Neural cell (in vitro differentiated cells): ENCODE data around the gene MED12. TPM values are rescaled to one million over a fixed set of nuclear protein-coding genes. Genes with fewer than 3 reads are reported as not detected.

Experiments
- H2AFZ ChIP-seq: fragments of 200-600, 300-800 bp; sonication (generic), shearing (Covaris generic); 2 replicates; pipeline ENCODE4 v1.6.0; 2014; ENCODE audit warnings: low read depth, mild to moderate bottlenecking, antibody characterized with exemption, low read length, moderate library complexity
- H3F3A ChIP-seq: fragments of 200-600 bp; shearing (Covaris generic); 2 replicates; pipeline ENCODE4 v1.6.1; 2016; ENCODE audit warnings: mild to moderate bottlenecking, moderate library complexity, mixed read lengths, antibody characterized with exemption, low read length; ENCODE audit not compliant: insufficient read depth, poor library complexity, severe bottlenecking
- H3K27ac ChIP-seq: fragments of 200-600, 300-800 bp; sonication (generic), shearing (Covaris generic); 2 replicates; pipeline ENCODE4 v1.5.1; 2014; ENCODE audit warnings: mild to moderate bottlenecking, low read length, moderate library complexity
- H3K27me3 ChIP-seq: fragments of 300-800, 200-600 bp; sonication (generic), shearing (Covaris generic); 2 replicates; pipeline ENCODE4 v1.6.0; 2014; ENCODE audit warnings: mild to moderate bottlenecking, low read depth, low read length, moderate library complexity; ENCODE audit not compliant: insufficient read depth
- H3K36me3 ChIP-seq: fragments of 300-800, 200-600 bp; sonication (generic), shearing (Covaris generic); 2 replicates; pipeline ENCODE4 v1.5.1; 2014; ENCODE audit warnings: mild to moderate bottlenecking, antibody characterized with exemption, low read length, moderate library complexity; ENCODE audit not compliant: insufficient read depth
- H3K4me2 ChIP-seq: fragments of 300-800, 200-600 bp; sonication (generic), shearing (Covaris generic); 2 replicates; pipeline ENCODE4 v1.6.0; 2014; ENCODE audit warnings: mild to moderate bottlenecking, low read length
- H3K4me3 ChIP-seq: fragments of 300-800, 200-600 bp; sonication (generic), shearing (Covaris generic); 2 replicates; pipeline ENCODE4 v1.5.1; 2014; ENCODE audit warnings: mild to moderate bottlenecking, low read length, moderate library complexity
- H3K79me2 ChIP-seq: fragments of 200-600 bp; shearing (Covaris generic); replicated peaks from 2 replicates; pipeline ENCODE4 v1.6.0; 2014; ENCODE audit warnings: mild to moderate bottlenecking, low read length, moderate library complexity; ENCODE audit not compliant: insufficient read depth
- H3K9ac ChIP-seq: fragments of 300-800, 200-600 bp; sonication (generic), shearing (Covaris generic); 2 replicates; pipeline ENCODE4 v1.6.1; 2016; ENCODE audit warnings: mild to moderate bottlenecking, low read length, mixed read lengths
- H3K9me2 ChIP-seq: fragments of 200-600 bp; shearing (Covaris generic); 2 replicates; pipeline ENCODE4 v1.6.1; 2016; ENCODE audit warnings: mild to moderate bottlenecking, low read length, mixed read lengths; ENCODE audit not compliant: insufficient read depth
- H3K9me3 ChIP-seq: fragments of 200-600, 300-800 bp; sonication (generic), shearing (Covaris generic); 2 replicates; pipeline ENCODE4 v1.6.1; 2016; ENCODE audit warnings: mild to moderate bottlenecking, mixed run types, low read length, moderate library complexity, mixed read lengths
- H4K20me1 ChIP-seq: fragments of 200-600 bp; shearing (Covaris generic); 2 replicates; pipeline ENCODE4 v1.6.1; 2016; ENCODE audit warnings: mild to moderate bottlenecking, mixed run types; ENCODE audit not compliant: insufficient read depth
- EP300 ChIP-seq: fragments of 450-650 bp; conservative IDR thresholded peaks from 2 replicates; pipeline ENCODE4 v1.6.1; 2014; ENCODE audit warnings: antibody characterized with exemption, mild to moderate bottlenecking, moderate library complexity; ENCODE audit not compliant: poor library complexity, severe bottlenecking
- EZH2 ChIP-seq: fragments of 200-600, 300-800 bp; shearing (Covaris generic), sonication (generic); IDR thresholded peaks from 2 replicates; pipeline ENCODE4 v1.6.1; 2014; ENCODE audit warnings: antibody characterized with exemption, low read length, borderline replicate concordance, mild to moderate bottlenecking; ENCODE audit not compliant: insufficient read depth, poor library complexity, severe bottlenecking
- MXI1 ChIP-seq: fragments of 450-650 bp; conservative IDR thresholded peaks from 2 replicates; pipeline ENCODE4 v1.6.1; 2014; ENCODE audit warnings: antibody characterized with exemption, mild to moderate bottlenecking; ENCODE audit not compliant: poor library complexity, severe bottlenecking
- POLR2AphosphoS5 ChIP-seq: IDR thresholded peaks from 2 replicates; pipeline ENCODE4 v1.6.1; 2012
- RAD21 ChIP-seq: fragments of 450-650 bp; conservative IDR thresholded peaks from 2 replicates; pipeline ENCODE4 v1.6.1; 2014; ENCODE audit warnings: antibody characterized with exemption, mild to moderate bottlenecking, moderate library complexity
- SMC3 ChIP-seq: fragments of 450-650 bp; conservative IDR thresholded peaks from 2 replicates; pipeline ENCODE4 v1.6.1; 2014; ENCODE audit warnings: antibody characterized with exemption, mild to moderate bottlenecking, moderate library complexity; ENCODE audit not compliant: poor library complexity
- TAF1 ChIP-seq: IDR thresholded peaks from 2 replicates; pipeline ENCODE4 v1.6.1; 2012; ENCODE audit warnings: low read depth
- polyA plus RNA-seq: library from polyadenylated mRNA; depleted of rRNA; stranded (reverse); fragments of >200 nt; gene quantifications from 2 replicates; pipeline ENCODE4 v1.2.3, GENCODE V29; 2014
- TF ChIP-seq, protein P1 (sequence below): IDR thresholded peaks from 2 replicates; pipeline ENCODE4 v1.6.1; 2012; ENCODE audit warnings: borderline replicate concordance
- TF ChIP-seq, protein P2 (sequence below): fragments of 450-650 bp; IDR thresholded peaks from 2 replicates; pipeline ENCODE4 v1.5.1; 2014; ENCODE audit warnings: antibody characterized with exemption, mild to moderate bottlenecking, moderate library complexity; ENCODE audit not compliant: poor library complexity, severe bottlenecking

MED12 gene
- polyA plus RNA-seq, 1 donor from 2014 or later = 5.6 TPM

DNA sequence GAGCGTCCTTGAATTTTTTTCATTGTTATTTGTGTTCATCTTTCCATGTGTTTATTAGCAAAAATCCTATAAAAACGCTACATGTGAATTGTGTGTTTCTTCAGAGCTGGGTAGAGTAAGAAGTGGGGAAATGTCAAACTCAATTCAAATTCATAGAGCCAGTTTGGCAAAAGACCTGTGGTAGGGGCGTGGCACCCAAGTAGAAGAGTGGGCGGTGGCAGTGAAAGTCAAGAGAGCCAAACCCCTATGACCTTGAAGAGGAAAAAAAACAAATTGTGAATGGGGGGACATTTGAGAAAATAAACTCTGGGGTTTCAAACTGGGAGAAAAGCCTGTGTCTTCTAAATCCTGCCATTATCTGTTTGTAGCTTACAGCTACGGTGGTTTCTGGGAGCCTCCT lies 27.1 kb upstream of the MED12 start:
- Histone ChIP-seq H3K9me2 (no peaks in the 10 kb centered on the region), H2AFZ (no peak overlapping the region), H3K9me3 (no peaks in the 10 kb centered on the region), H3K4me2 (no peak overlapping the region), H3K36me3 (no peaks in the 10 kb centered on the region), H3K79me2 (no peaks in the 10 kb centered on the region), H3K9ac (no peak overlapping the region), H3K4me3 (no peak overlapping the region), H3F3A (no peaks in the 10 kb centered on the region), H4K20me1 (no peaks in the 10 kb centered on the region), H3K27ac (no peak overlapping the region), H3K27me3 (no peaks in the 10 kb centered on the region)
- TF ChIP-seq RAD21 = no peak
- no peak for TF ChIP-seq EZH2
- TF ChIP-seq, protein P1, sequence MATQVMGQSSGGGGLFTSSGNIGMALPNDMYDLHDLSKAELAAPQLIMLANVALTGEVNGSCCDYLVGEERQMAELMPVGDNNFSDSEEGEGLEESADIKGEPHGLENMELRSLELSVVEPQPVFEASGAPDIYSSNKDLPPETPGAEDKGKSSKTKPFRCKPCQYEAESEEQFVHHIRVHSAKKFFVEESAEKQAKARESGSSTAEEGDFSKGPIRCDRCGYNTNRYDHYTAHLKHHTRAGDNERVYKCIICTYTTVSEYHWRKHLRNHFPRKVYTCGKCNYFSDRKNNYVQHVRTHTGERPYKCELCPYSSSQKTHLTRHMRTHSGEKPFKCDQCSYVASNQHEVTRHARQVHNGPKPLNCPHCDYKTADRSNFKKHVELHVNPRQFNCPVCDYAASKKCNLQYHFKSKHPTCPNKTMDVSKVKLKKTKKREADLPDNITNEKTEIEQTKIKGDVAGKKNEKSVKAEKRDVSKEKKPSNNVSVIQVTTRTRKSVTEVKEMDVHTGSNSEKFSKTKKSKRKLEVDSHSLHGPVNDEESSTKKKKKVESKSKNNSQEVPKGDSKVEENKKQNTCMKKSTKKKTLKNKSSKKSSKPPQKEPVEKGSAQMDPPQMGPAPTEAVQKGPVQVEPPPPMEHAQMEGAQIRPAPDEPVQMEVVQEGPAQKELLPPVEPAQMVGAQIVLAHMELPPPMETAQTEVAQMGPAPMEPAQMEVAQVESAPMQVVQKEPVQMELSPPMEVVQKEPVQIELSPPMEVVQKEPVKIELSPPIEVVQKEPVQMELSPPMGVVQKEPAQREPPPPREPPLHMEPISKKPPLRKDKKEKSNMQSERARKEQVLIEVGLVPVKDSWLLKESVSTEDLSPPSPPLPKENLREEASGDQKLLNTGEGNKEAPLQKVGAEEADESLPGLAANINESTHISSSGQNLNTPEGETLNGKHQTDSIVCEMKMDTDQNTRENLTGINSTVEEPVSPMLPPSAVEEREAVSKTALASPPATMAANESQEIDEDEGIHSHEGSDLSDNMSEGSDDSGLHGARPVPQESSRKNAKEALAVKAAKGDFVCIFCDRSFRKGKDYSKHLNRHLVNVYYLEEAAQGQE = no peak
- no peak for TF ChIP-seq MXI1
- TF ChIP-seq SMC3 = no peak
- no peak for TF ChIP-seq TAF1
- TF ChIP-seq POLR2AphosphoS5 = no peak
- no peak for TF ChIP-seq EP300
- TF ChIP-seq, protein P2, sequence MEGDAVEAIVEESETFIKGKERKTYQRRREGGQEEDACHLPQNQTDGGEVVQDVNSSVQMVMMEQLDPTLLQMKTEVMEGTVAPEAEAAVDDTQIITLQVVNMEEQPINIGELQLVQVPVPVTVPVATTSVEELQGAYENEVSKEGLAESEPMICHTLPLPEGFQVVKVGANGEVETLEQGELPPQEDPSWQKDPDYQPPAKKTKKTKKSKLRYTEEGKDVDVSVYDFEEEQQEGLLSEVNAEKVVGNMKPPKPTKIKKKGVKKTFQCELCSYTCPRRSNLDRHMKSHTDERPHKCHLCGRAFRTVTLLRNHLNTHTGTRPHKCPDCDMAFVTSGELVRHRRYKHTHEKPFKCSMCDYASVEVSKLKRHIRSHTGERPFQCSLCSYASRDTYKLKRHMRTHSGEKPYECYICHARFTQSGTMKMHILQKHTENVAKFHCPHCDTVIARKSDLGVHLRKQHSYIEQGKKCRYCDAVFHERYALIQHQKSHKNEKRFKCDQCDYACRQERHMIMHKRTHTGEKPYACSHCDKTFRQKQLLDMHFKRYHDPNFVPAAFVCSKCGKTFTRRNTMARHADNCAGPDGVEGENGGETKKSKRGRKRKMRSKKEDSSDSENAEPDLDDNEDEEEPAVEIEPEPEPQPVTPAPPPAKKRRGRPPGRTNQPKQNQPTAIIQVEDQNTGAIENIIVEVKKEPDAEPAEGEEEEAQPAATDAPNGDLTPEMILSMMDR = no peak

DNA sequence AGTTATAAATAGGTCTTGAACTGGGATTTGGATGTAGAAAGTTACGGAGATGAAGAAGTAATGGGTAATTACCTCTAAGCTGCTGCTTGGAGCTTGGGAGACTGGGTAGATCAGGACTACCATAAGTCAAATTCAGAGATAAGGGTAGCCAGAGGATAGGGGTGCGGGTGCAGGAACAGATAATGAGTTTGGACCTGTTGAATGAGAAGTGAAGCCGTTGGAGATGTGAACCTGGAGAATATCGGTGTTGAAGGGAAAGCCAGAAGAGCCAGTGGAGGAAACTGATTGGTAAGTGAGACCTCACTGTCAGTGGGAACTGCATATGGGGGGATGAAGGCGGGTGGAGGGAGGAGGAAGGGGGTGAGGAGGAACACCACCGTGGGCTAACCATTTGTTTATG lies 23.4 kb upstream of the MED12 start:
- peaks cover 7% of the 10 kb centered on the region for H3K27me3 ChIP-seq
- no peak overlapping the region for H3K4me2 ChIP-seq
- no peaks in the 10 kb centered on the region for H3K9me2 ChIP-seq
- no peaks in the 10 kb centered on the region for H3K9me3 ChIP-seq
- H3K4me3 ChIP-seq = peak overlapping the region; percentile 67
- no peaks in the 10 kb centered on the region for H4K20me1 ChIP-seq
- H3K36me3 ChIP-seq = no peaks in the 10 kb centered on the region
- TF ChIP-seq EZH2 (no peak), EP300 (no peak), TAF1 (no peak), POLR2AphosphoS5 (no peak), RAD21 (no peak), MXI1 (no peak), SMC3 (no peak)
- TF ChIP-seq, protein P2 = no peak
- TF ChIP-seq, protein P1 = no peak
- H3F3A ChIP-seq = no peaks in the 10 kb centered on the region
- no peak overlapping the region for H3K27ac ChIP-seq
- H3K9ac ChIP-seq = no peak overlapping the region
- H2AFZ ChIP-seq = no peak overlapping the region
- no peaks in the 10 kb centered on the region for H3K79me2 ChIP-seq
